SK-N-SH (cell line): Measurements from ENCODE around the gene ZNF526. TPM values are rescaled to one million over a fixed set of nuclear protein-coding genes. Genes with fewer than 3 reads are reported as not detected.

ENCODE experiments used
- CTCF ChIA-PET: fragments of 300-600, 350-600 bp; formaldehyde crosslinking; extraction: SDS; loops from one replicate; lab custom pipeline; 2021; lab: Yijun Ruan, JAX
- POLR2A ChIA-PET: fragments of 350-600 bp; sonication (Branson Sonifier 250); formaldehyde crosslinking; extraction: SDS; loops from one replicate; lab custom pipeline; 2020; ENCODE audit warnings: antibody characterized with exemption, inconsistent platforms; lab: Yijun Ruan, JAX
- DNase-seq: peaks from one replicate; pipeline ENCODE4 v3.0.0; 2012
- H2AFZ ChIP-seq: fragments of 200-600 bp; sonication (generic); 2 replicates; pipeline ENCODE4 v1.8.1; 2016; ENCODE audit warnings: antibody characterized with exemption, mild to moderate bottlenecking, low read depth
- H3F3A ChIP-seq: fragments of 200-600 bp; sonication (generic); replicated peaks from 2 replicates; pipeline ENCODE3; 2016; ENCODE audit warnings: antibody characterized with exemption, mild to moderate bottlenecking; ENCODE audit not compliant: insufficient read depth
- H3K27ac ChIP-seq, 2 experiments: fragments of 200-500 bp in 1 of 2; fragments of 200-600 bp in 1 of 2; sonication (Bioruptor generic) in 1 of 2; sonication (generic), shearing (Covaris generic) in 1 of 2; 2 replicates each; pipeline versions ENCODE4 v1.5.1 to v1.6.1; 2014 to 2016; ENCODE audit warnings: low read depth in 2 of 2, inconsistent platforms in 1 of 2, low read length in 1 of 2, mild to moderate bottlenecking in 1 of 2, mixed read lengths in 1 of 2
- H3K27me3 ChIP-seq: fragments of 200-600 bp; sonication (generic), shearing (Covaris generic); 2 replicates; pipeline ENCODE4 v1.6.1; 2016; ENCODE audit warnings: mixed run types; ENCODE audit not compliant: insufficient read depth
- H3K36me3 ChIP-seq, 2 experiments: fragments of 200-500 bp in 1 of 2; fragments of 200-600 bp in 1 of 2; sonication (Bioruptor generic) in 1 of 2; sonication (generic) in 1 of 2; replicated peaks in 1 of 2; 2 replicates each; pipeline versions ENCODE3 to v1.5.1; 2014 to 2016; ENCODE audit warnings: low read length in 1 of 2, mild to moderate bottlenecking in 1 of 2; ENCODE audit not compliant: insufficient read depth in 2 of 2, control insufficient read depth in 1 of 2
- H3K4me1 ChIP-seq, 2 experiments: fragments of 200-500 bp in 1 of 2; fragments of 200-600 bp in 1 of 2; sonication (Bioruptor generic) in 1 of 2; sonication (generic), shearing (Covaris generic) in 1 of 2; 2 replicates each; pipeline versions ENCODE4 v1.5.1 to v1.6.1; 2014 to 2016; ENCODE audit warnings: low read depth in 1 of 2, low read length in 1 of 2, mixed run types in 1 of 2; ENCODE audit not compliant: insufficient read depth in 2 of 2, control insufficient read depth in 1 of 2
- H3K4me2 ChIP-seq: fragments of 200-600 bp; sonication (generic), shearing (Covaris generic); 2 replicates; pipeline ENCODE4 v1.6.1; 2017; ENCODE audit warnings: mixed run types
- H3K4me3 ChIP-seq, 2 experiments: fragments of 200-500 bp in 1 of 2; fragments of 200-600 bp in 1 of 2; sonication (Bioruptor generic) in 1 of 2; sonication (generic), shearing (Covaris generic) in 1 of 2; 2 replicates each; pipeline versions ENCODE4 v1.5.1 to v1.8.1; 2014 to 2016; ENCODE audit warnings: low read depth in 2 of 2, inconsistent platforms in 1 of 2, low read length in 1 of 2, mild to moderate bottlenecking in 1 of 2, mixed read lengths in 1 of 2, moderate library complexity in 1 of 2
- H3K79me2 ChIP-seq: fragments of 200-600 bp; sonication (generic); 2 replicates; pipeline ENCODE4 v1.8.1; 2017; ENCODE audit warnings: mild to moderate bottlenecking; ENCODE audit not compliant: insufficient read depth
- H3K9ac ChIP-seq: fragments of 200-600 bp; sonication (generic); 2 replicates; pipeline ENCODE4 v1.6.1; 2017; ENCODE audit warnings: mixed run types
- H3K9me2 ChIP-seq: fragments of 200-600 bp; sonication (generic); 2 replicates; pipeline ENCODE4 v1.6.1; 2017; ENCODE audit warnings: mixed run types
- H3K9me3 ChIP-seq: fragments of 200-600 bp; sonication (generic); 2 replicates; pipeline ENCODE4 v1.6.1; 2017; ENCODE audit warnings: mixed run types, mild to moderate bottlenecking, moderate library complexity
- H4K20me1 ChIP-seq: fragments of 200-600 bp; sonication (generic); 2 replicates; pipeline ENCODE4 v1.6.1; 2017; ENCODE audit warnings: mild to moderate bottlenecking, mixed run types; ENCODE audit not compliant: insufficient read depth
- ELF1 ChIP-seq: IDR thresholded peaks from 2 replicates; pipeline ENCODE4 v1.4.0; 2012
- FOSL2 ChIP-seq: IDR thresholded peaks from 2 replicates; pipeline ENCODE4 v1.4.0; 2012; ENCODE audit warnings: low read depth, mild to moderate bottlenecking, moderate library complexity, borderline replicate concordance
- FOXM1 ChIP-seq: IDR thresholded peaks from 2 replicates; pipeline ENCODE4 v1.4.0; 2012; ENCODE audit warnings: low read depth, mild to moderate bottlenecking
- GABPA ChIP-seq: IDR thresholded peaks from 2 replicates; pipeline ENCODE4 v1.4.0; 2012; ENCODE audit warnings: low read depth, mild to moderate bottlenecking
- GATA2 ChIP-seq: sonication (generic); formaldehyde crosslinking; IDR thresholded peaks from 2 replicates; pipeline ENCODE4 v1.5.0; 2020; ENCODE audit warnings: mild to moderate bottlenecking, missing genetic modification reagents
- JUND ChIP-seq: IDR thresholded peaks from 2 replicates; pipeline ENCODE4 v1.4.0; 2012
- MEF2A ChIP-seq: IDR thresholded peaks from 2 replicates; pipeline ENCODE4 v1.4.0; 2012; ENCODE audit warnings: low read depth, borderline replicate concordance
- MXI1 ChIP-seq: IDR thresholded peaks from 2 replicates; pipeline ENCODE4 v1.6.1; 2012; ENCODE audit warnings: mild to moderate bottlenecking, low read depth, low read length, improper control_type of control experiment
- NFIC ChIP-seq: IDR thresholded peaks from 2 replicates; pipeline ENCODE4 v1.4.0; 2012; ENCODE audit warnings: borderline replicate concordance
- PBX3 ChIP-seq: IDR thresholded peaks from 2 replicates; pipeline ENCODE4; 2012
- REST ChIP-seq: IDR thresholded peaks from 2 replicates; pipeline ENCODE4 v1.6.1; 2012; ENCODE audit warnings: mild to moderate bottlenecking, low read depth, low read length, moderate library complexity
- RFX5 ChIP-seq: IDR thresholded peaks from 2 replicates; pipeline ENCODE4 v1.6.1; 2012; ENCODE audit warnings: mild to moderate bottlenecking, improper control_type of control experiment, low read length
- RXRA ChIP-seq: IDR thresholded peaks from 2 replicates; pipeline ENCODE4 v1.4.0; 2012; ENCODE audit warnings: low read depth, mild to moderate bottlenecking, borderline replicate concordance
- TAF1 ChIP-seq: IDR thresholded peaks from 2 replicates; pipeline ENCODE4 v1.6.1; 2012; ENCODE audit warnings: low read depth, mild to moderate bottlenecking, low read length, moderate library complexity, borderline replicate concordance
- TCF12 ChIP-seq: IDR thresholded peaks from 2 replicates; pipeline ENCODE4 v1.4.0; 2012
- USF2 ChIP-seq: fragments of 150-350 bp; IDR thresholded peaks from 2 replicates; pipeline ENCODE4 v1.6.1; 2017; ENCODE audit warnings: antibody characterized with exemption, low read length, low read depth, borderline replicate concordance
- YY1 ChIP-seq: IDR thresholded peaks from 2 replicates; pipeline ENCODE4 v1.4.0; 2012; ENCODE audit warnings: low read depth, mild to moderate bottlenecking
- WGBS: methylation state at CpG from one replicate; pipeline ENCODE4 v1.1.6; 2017; ENCODE audit warnings: low lambda C conversion rate; 5-methylcytosine and 5-hydroxymethylcytosine counted together
- polyA plus RNA-seq, 3 experiments: library from polyadenylated mRNA; depleted of rRNA; stranded (reverse); fragments of >200 nt; gene quantifications; 2 replicates each; pipeline ENCODE4 v1.2.3, GENCODE V29; 2012
- TF ChIP-seq, protein P1 (sequence below): IDR thresholded peaks from 2 replicates; pipeline ENCODE4 v1.4.0; 2012; ENCODE audit warnings: low read depth

ZNF526 gene
- polyA plus RNA-seq, 1 of the 3 experiments (the other 2 are of a cell fraction), result 3.5 TPM

DNA sequence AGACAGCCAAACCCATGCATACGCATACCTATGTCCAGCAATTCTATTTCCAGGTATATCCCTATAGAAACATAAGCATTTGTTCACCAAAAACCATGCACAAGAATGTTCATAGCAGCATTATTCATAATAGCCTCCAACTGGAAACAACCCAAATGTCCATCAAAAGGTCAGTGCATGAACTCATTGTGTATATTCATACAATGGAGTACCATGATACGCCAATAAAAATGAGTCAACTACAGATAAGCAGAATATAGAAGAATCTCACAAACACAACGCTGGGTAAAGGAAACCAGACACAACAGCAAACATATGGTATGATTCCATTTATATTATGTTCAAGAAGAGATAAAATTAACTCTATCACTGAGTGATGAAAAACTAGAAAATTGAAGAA lies 26.4 kb upstream of the ZNF526 start:
- Histone ChIP-seq H3K79me2 (no peaks in the 10 kb centered on the region), H3K4me3 (no peak overlapping the region), H4K20me1 (no peaks in the 10 kb centered on the region), H3K36me3 (peaks cover 0 to 7% of the 10 kb centered on the region in 2 experiments), H3K27me3 (no peaks in the 10 kb centered on the region), H3K27ac (no peak overlapping the region), H3K9ac (no peak overlapping the region), H3K9me3 (no peaks in the 10 kb centered on the region), H3K4me2 (no peak overlapping the region), H3K9me2 (no peaks in the 10 kb centered on the region), H3K4me1 (no peaks in the 10 kb centered on the region), H3F3A (no peaks in the 10 kb centered on the region), H2AFZ (no peak overlapping the region)
- ChIA-PET CTCF (interaction anchor here (1.3 kb wide), 1 partner anchor 61 kb away, joined by 6 read pairs; the partner anchor contains the start of gene POU2F2), POLR2A (no interaction called here)
- 62% methylated on average over 3 of the region's 3 CpGs for WGBS
- DNase-seq, result no peak
- TF ChIP-seq JUND (no peak), NFIC (no peak), RFX5 (no peak), YY1 (no peak), MEF2A (no peak), MXI1 (no peak), FOXM1 (no peak), GATA2 (CRISPR knock-in tag) (no peak), TAF1 (no peak), PBX3 (no peak)
- TF ChIP-seq, protein P1, sequence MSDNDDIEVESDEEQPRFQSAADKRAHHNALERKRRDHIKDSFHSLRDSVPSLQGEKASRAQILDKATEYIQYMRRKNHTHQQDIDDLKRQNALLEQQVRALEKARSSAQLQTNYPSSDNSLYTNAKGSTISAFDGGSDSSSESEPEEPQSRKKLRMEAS, result no peak

DNA sequence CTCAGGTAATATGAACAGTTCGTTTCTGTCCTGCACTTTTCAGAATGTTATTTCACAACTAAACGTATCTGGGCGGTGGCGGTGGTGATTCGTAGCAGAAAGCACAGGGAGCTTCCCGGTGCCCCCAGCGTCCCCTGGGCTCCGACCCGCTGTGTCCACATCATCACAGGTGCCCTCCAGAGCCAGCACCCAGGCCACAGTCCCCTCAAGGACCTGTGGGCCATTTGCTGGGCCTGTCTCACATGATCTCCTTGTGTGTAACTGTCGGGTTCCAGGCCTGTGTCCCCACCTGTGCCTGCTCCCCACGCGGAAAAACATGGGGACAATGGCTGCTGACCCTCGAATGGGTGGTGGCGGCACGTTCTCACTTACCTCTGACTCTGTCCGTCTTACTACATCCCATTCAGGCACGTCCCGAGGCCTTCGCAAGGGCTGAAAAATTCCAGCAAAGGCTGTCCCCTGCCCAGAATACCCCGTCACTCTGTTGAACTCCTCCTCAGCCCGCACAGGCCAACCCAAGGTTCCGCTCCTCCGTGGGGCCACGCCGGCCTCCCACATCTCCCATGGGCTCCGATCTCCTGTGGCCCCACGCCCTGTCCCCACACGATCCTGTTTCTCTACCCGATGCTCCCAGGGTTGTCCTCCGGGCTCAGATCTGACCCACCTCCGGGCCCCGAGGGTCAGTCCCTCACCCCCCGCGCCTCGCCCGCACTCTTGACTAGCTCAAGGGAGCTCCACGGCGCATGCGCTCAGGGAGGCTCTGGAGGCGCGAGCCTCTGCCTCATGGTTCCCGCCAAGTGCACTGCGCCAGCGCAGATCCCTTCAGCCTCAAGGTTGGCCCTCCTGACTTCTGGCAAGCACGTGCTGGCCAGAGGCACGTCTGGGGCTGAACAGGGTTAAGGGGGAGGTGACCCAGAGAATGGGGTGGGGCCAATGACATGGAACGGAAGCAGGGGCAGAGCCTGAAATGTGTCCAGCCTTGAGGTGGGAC lies 23.8 kb upstream of the ZNF526 start:
- Histone ChIP-seq H3K27me3 (no peaks in the 10 kb centered on the region), H3K9me3 (no peaks in the 10 kb centered on the region), H3K9ac (no peak overlapping the region), H3K36me3 (peaks cover 0 to 24% of the 10 kb centered on the region in 2 experiments), H3K4me3 (no peak overlapping the region), H2AFZ (no peak overlapping the region), H3K4me2 (no peak overlapping the region), H3K27ac (no peak overlapping the region), H3K79me2 (no peaks in the 10 kb centered on the region), H3K9me2 (no peaks in the 10 kb centered on the region), H3K4me1 (no peaks in the 10 kb centered on the region), H4K20me1 (no peaks in the 10 kb centered on the region), H3F3A (no peaks in the 10 kb centered on the region)
- POLR2A ChIA-PET, result no interaction called here
- no peak for TF ChIP-seq REST
- TF ChIP-seq TAF1, result no peak
- TF ChIP-seq RXRA, result no peak
- TF ChIP-seq TCF12, result no peak
- TF ChIP-seq PBX3, result no peak
- TF ChIP-seq ELF1, result no peak
- no peak for TF ChIP-seq USF2
- TF ChIP-seq RFX5, result no peak
- no peak for TF ChIP-seq GATA2 (CRISPR knock-in tag)
- TF ChIP-seq FOSL2, result no peak
- no peak for TF ChIP-seq NFIC
- no peak for TF ChIP-seq GABPA
- CTCF ChIA-PET, result interaction anchor here (1.2 kb wide), 1 partner anchor 11 kb away, joined by 3 read pairs; no protein-coding TSS in a partner anchor
- no peak for DNase-seq
- WGBS, result 94% methylated on average over 47 of the region's 47 CpGs
